HCT116 (cell line): ENCODE measurements around the gene GAL3ST2.

Experiments used
- CEBPB ChIP-seq: IDR thresholded peaks from 2 replicates; pipeline ENCODE4 v1.6.1; 2012; ENCODE audit warnings: low read depth
- EZH2 ChIP-seq: fragments of 200-600 bp; sonication (generic); IDR thresholded peaks from 2 replicates; pipeline ENCODE4 v1.6.1; 2017; ENCODE audit warnings: antibody characterized with exemption, mixed run types
- TF ChIP-seq, protein P1 (sequence below): IDR thresholded peaks from 2 replicates; pipeline ENCODE4 v1.6.1; 2012; ENCODE audit warnings: low read depth
- TF ChIP-seq, protein P2 (sequence below), 3 experiments: fragments of 200-600 bp in 1 of 3; sonication (generic) in 1 of 3; IDR thresholded peaks in 2 of 3; conservative IDR thresholded peaks in 1 of 3; 2 replicates each; pipeline ENCODE4 v1.5.1; 2012 to 2017; ENCODE audit warnings: low read depth in 2 of 3, low read length in 2 of 3, antibody characterized with exemption in 1 of 3, borderline replicate concordance in 1 of 3, control low read depth in 1 of 3, mild to moderate bottlenecking in 1 of 3, mixed read lengths in 1 of 3, mixed run types in 1 of 3, moderate library complexity in 1 of 3; ENCODE audit not compliant: insufficient read depth in 1 of 3

- TF ChIP-seq, protein P1, sequence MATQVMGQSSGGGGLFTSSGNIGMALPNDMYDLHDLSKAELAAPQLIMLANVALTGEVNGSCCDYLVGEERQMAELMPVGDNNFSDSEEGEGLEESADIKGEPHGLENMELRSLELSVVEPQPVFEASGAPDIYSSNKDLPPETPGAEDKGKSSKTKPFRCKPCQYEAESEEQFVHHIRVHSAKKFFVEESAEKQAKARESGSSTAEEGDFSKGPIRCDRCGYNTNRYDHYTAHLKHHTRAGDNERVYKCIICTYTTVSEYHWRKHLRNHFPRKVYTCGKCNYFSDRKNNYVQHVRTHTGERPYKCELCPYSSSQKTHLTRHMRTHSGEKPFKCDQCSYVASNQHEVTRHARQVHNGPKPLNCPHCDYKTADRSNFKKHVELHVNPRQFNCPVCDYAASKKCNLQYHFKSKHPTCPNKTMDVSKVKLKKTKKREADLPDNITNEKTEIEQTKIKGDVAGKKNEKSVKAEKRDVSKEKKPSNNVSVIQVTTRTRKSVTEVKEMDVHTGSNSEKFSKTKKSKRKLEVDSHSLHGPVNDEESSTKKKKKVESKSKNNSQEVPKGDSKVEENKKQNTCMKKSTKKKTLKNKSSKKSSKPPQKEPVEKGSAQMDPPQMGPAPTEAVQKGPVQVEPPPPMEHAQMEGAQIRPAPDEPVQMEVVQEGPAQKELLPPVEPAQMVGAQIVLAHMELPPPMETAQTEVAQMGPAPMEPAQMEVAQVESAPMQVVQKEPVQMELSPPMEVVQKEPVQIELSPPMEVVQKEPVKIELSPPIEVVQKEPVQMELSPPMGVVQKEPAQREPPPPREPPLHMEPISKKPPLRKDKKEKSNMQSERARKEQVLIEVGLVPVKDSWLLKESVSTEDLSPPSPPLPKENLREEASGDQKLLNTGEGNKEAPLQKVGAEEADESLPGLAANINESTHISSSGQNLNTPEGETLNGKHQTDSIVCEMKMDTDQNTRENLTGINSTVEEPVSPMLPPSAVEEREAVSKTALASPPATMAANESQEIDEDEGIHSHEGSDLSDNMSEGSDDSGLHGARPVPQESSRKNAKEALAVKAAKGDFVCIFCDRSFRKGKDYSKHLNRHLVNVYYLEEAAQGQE, result no peak
- TF ChIP-seq, protein P2, sequence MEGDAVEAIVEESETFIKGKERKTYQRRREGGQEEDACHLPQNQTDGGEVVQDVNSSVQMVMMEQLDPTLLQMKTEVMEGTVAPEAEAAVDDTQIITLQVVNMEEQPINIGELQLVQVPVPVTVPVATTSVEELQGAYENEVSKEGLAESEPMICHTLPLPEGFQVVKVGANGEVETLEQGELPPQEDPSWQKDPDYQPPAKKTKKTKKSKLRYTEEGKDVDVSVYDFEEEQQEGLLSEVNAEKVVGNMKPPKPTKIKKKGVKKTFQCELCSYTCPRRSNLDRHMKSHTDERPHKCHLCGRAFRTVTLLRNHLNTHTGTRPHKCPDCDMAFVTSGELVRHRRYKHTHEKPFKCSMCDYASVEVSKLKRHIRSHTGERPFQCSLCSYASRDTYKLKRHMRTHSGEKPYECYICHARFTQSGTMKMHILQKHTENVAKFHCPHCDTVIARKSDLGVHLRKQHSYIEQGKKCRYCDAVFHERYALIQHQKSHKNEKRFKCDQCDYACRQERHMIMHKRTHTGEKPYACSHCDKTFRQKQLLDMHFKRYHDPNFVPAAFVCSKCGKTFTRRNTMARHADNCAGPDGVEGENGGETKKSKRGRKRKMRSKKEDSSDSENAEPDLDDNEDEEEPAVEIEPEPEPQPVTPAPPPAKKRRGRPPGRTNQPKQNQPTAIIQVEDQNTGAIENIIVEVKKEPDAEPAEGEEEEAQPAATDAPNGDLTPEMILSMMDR (IDR thresholded peaks at IDR 0.05 in 2 of 3, conservative IDR thresholded peaks at IDR 0.05 in 1 of 3; ENCODE audit: borderline replicate concordance in 1 of 3, insufficient read depth in 1 of 3, low read depth in 2 of 3, low read length in 2 of 3), result no peak
- TF ChIP-seq CEBPB, result no peak
- TF ChIP-seq EZH2, result no peak
These were observed 66.1 kb downstream of the GAL3ST2 start for GRCh38 chr2:241842620-241843211.
